WERI-Rb-1 (cell line): ENCODE results near the gene SLC4A5.

ENCODE experiments used
- DNase-seq: peaks from one replicate; pipeline ENCODE4 v3.0.0-alpha.2; 2020
- H3K27ac ChIP-seq: fragments of 250-450 bp; sonication (Bioruptor Pico); 2 replicates; pipeline ENCODE4 v1.5.1; 2020; ENCODE audit warnings: mild to moderate bottlenecking, moderate library complexity
- H3K27me3 ChIP-seq: fragments of 250-450 bp; sonication (Bioruptor Pico); 2 replicates; pipeline ENCODE4 v1.5.1; 2021; ENCODE audit warnings: mild to moderate bottlenecking, low read depth, moderate library complexity; ENCODE audit not compliant: insufficient read depth, severe bottlenecking
- H3K36me3 ChIP-seq: fragments of 250-450 bp; sonication (Bioruptor Pico); 2 replicates; pipeline ENCODE4 v1.5.1; 2020; ENCODE audit warnings: mild to moderate bottlenecking, moderate library complexity
- H3K4me3 ChIP-seq: 2 replicates; pipeline ENCODE4 v1.5.1; 2011; ENCODE audit warnings: low read depth, mild to moderate bottlenecking, control low read depth, low read length
- H3K9me3 ChIP-seq: fragments of 250-450 bp; sonication (Bioruptor Pico); 2 replicates; pipeline ENCODE4 v1.5.1; 2021; ENCODE audit warnings: mild to moderate bottlenecking, moderate library complexity; ENCODE audit not compliant: severe bottlenecking
- CTCF ChIP-seq: IDR thresholded peaks from 2 replicates; pipeline ENCODE4 v1.5.1; 2011; ENCODE audit warnings: low read depth, mild to moderate bottlenecking, control low read depth, inconsistent platforms, low read length

The SLC4A5 gene

GRCh38 chr2:74264281-74264680 lies 78.9 kb downstream of the SLC4A5 start:
- TF ChIP-seq CTCF = no peak
- Histone ChIP-seq H3K27ac (no peak overlapping the region), H3K4me3 (no peak overlapping the region), H3K36me3 (peaks cover 2% of the 10 kb centered on the region; the same call in 1 of the 2 replicates), H3K27me3 (no peaks in the 10 kb centered on the region), H3K9me3 (no peaks in the 10 kb centered on the region)
- DNase-seq = no peak

- Histone ChIP-seq H3K27ac (no peak overlapping the region), H3K4me3 (no peak overlapping the region), H3K9me3 (no peaks in the 10 kb centered on the region), H3K36me3 (peaks cover 2% of the 10 kb centered on the region; the same call in 1 of the 2 replicates), H3K27me3 (no peaks in the 10 kb centered on the region)
- no peak for TF ChIP-seq CTCF
- no peak for DNase-seq
Measured at GRCh38 chr2:74262681-74263080, 80.5 kb downstream of the SLC4A5 start.

GRCh38 chr2:74261204-74261864 lies 81.9 kb downstream of the SLC4A5 start:
- no peak overlapping the region for H3K4me3 ChIP-seq
- H3K36me3 ChIP-seq = peaks cover 2% of the 10 kb centered on the region; the same call in 1 of the 2 replicates
- no peak overlapping the region for H3K27ac ChIP-seq
- peak; percentile 60 for DNase-seq
- peak; percentile 68 for TF ChIP-seq CTCF
- no peaks in the 10 kb centered on the region for H3K27me3 ChIP-seq
- H3K9me3 ChIP-seq = no peaks in the 10 kb centered on the region

- Histone ChIP-seq H3K4me3 (no peak overlapping the region), H3K27ac (no peak overlapping the region), H3K9me3 (no peaks in the 10 kb centered on the region), H3K27me3 (no peaks in the 10 kb centered on the region), H3K36me3 (peaks cover 2% of the 10 kb centered on the region)
- no peak for TF ChIP-seq CTCF
- DNase-seq = no peak
Measured at GRCh38 chr2:74260495-74260894, 82.7 kb downstream of the SLC4A5 start.

- Histone ChIP-seq H3K4me3 (no peak overlapping the region), H3K9me3 (no peaks in the 10 kb centered on the region), H3K27ac (no peak overlapping the region), H3K27me3 (no peaks in the 10 kb centered on the region), H3K36me3 (peaks cover 2% of the 10 kb centered on the region)
- no peak for TF ChIP-seq CTCF
- DNase-seq = no peak
Measured at GRCh38 chr2:74259733-74260132, 83.5 kb downstream of the SLC4A5 start.

- no peak overlapping the region for H3K4me3 ChIP-seq
- H3K27ac ChIP-seq = 0 out of 2 replicates have a peak overlapping the region, but pooled peaks have one; percentile 5
- H3K27me3 ChIP-seq = no peaks in the 10 kb centered on the region
- no peaks in the 10 kb centered on the region for H3K9me3 ChIP-seq
- no peak for TF ChIP-seq CTCF
- peak; percentile 71 for DNase-seq
- peaks cover 2% of the 10 kb centered on the region for H3K36me3 ChIP-seq
Measured at GRCh38 chr2:74259191-74259590, 84.0 kb downstream of the SLC4A5 start.
